GM12878 (cell line): ENCODE results near the gene LIMS1. TPM values are rescaled to one million over a fixed set of nuclear protein-coding genes. Genes with fewer than 3 reads are reported as not detected.
"Not testable (repeated sequence)": the region's sequence is repeated elsewhere in the genome, so short reads cannot be mapped to it uniquely, and the experiment has no call there.

Source experiments
- ATAC-seq: fragments of 200-7000 bp; cut with Tn5 transposase; 3 replicates; pipeline ENCODE4 v1.9.1; 2020; ENCODE audit warnings: mild to moderate bottlenecking, moderate library complexity
- BruUV-seq: library from RNA; stranded (reverse); fragments of 400-500 nt; replicated peaks from 2 replicates; lab custom pipeline; 2021; lab: Mats Ljungman, UMichigan
- CTCF ChIA-PET: fragments of 300-600 bp; sonication (Branson Sonifier 250); formaldehyde crosslinking; extraction: SDS; loops from one replicate; lab custom pipeline; 2021; ENCODE audit warnings: inconsistent platforms; lab: Yijun Ruan, JAX
- POLR2A ChIA-PET: fragments of 350-600 bp; formaldehyde crosslinking; extraction: SDS; loops from one replicate; lab custom pipeline; 2021; ENCODE audit warnings: inconsistent platforms; lab: Charles Lee
- RAD21 ChIA-PET: fragments of 300-600 bp; sonication (Branson Sonifier 250); formaldehyde crosslinking; loops from one replicate; lab custom pipeline; 2023; ENCODE audit warnings: antibody characterized with exemption; ENCODE audit not compliant: unreplicated experiment; lab: Charles Lee
- SMC1A ChIA-PET: fragments of 300-600 bp; sonication (Branson Sonifier 250); formaldehyde crosslinking; loops from one replicate; lab custom pipeline; 2023; ENCODE audit not compliant: unreplicated experiment, uncharacterized antibody; lab: Charles Lee
- DNase-seq: peaks from one replicate; pipeline ENCODE4 v3.0.0-alpha.2; 2011; ENCODE audit warnings: low read depth, low spot score
- FAIRE-seq: peaks from 3 replicates; lab custom pipeline; 2011; peaks lifted over from hg19 to GRCh38; lab: Jason Lieb, UNC
- H2AFZ ChIP-seq: 2 replicates; pipeline ENCODE4 v1.6.0; 2011; ENCODE audit warnings: low read depth, low read length, control low read depth; ENCODE audit not compliant: control insufficient read depth
- H3K27ac ChIP-seq: 2 replicates; pipeline ENCODE4 v1.5.1; 2011; ENCODE audit warnings: control low read depth; ENCODE audit not compliant: control insufficient read depth, insufficient read depth
- H3K27me3 ChIP-seq, 2 experiments: replicated peaks in 1 of 2; 2 replicates each; pipeline versions ENCODE4 v1.6.0 to v1.6.1; 2011; ENCODE audit warnings: low read length in 1 of 2; ENCODE audit not compliant: control insufficient read depth in 2 of 2, insufficient read depth in 2 of 2
- H3K36me3 ChIP-seq, 2 experiments: 2 replicates each; pipeline ENCODE4 v1.5.1; 2011; ENCODE audit warnings: low read length in 1 of 2; ENCODE audit not compliant: control insufficient read depth in 2 of 2, insufficient read depth in 2 of 2
- H3K4me1 ChIP-seq: 2 replicates; pipeline ENCODE4 v1.6.1; 2011; ENCODE audit warnings: mild to moderate bottlenecking, low read length, moderate library complexity, mixed read lengths; ENCODE audit not compliant: control insufficient read depth, insufficient read depth
- H3K4me2 ChIP-seq: 2 replicates; pipeline ENCODE4 v1.6.0; 2011; ENCODE audit warnings: control low read depth; ENCODE audit not compliant: control insufficient read depth, insufficient read depth
- H3K4me3 ChIP-seq: fragments of 200-600 bp; sonication (generic); 2 replicates; pipeline ENCODE4 v1.5.1; 2016
- H3K79me2 ChIP-seq: 2 replicates; pipeline ENCODE4 v1.6.0; 2011; ENCODE audit warnings: low read length; ENCODE audit not compliant: control insufficient read depth, insufficient read depth
- H3K9ac ChIP-seq: 2 replicates; pipeline ENCODE4 v1.8.0; 2011; ENCODE audit warnings: low read length, control low read depth, mixed read lengths; ENCODE audit not compliant: control insufficient read depth, insufficient read depth
- H3K9me3 ChIP-seq: replicated peaks from 3 replicates; pipeline ENCODE4 v1.5.1; 2011; ENCODE audit warnings: mild to moderate bottlenecking, low read length; ENCODE audit not compliant: control insufficient read depth, insufficient read depth
- H4K20me1 ChIP-seq: 2 replicates; pipeline ENCODE4 v1.6.0; 2011; ENCODE audit not compliant: control insufficient read depth, insufficient read depth
- ZNF687 ChIP-seq: fragments of 450-650 bp; IDR thresholded peaks from 2 replicates; pipeline ENCODE4 v1.6.1; 2017; ENCODE audit warnings: mild to moderate bottlenecking, moderate library complexity
- WGBS: methylation state at CpG from one replicate; pipeline ENCODE4 v1.1.6; 2016; ENCODE audit warnings: low lambda C conversion rate; ENCODE audit not compliant: insufficient replicate concordance, insufficient coverage; ENCODE audit errors: missing lambda C conversion rate; 5-methylcytosine and 5-hydroxymethylcytosine counted together
- in situ Hi-C: fragments of 300-500 bp; cut with MboI; formaldehyde crosslinking; loops from 9 replicates; pipeline ENCODE4 v1.14.3; 2018; ENCODE audit warnings: mixed read lengths
- intact Hi-C: fragments of 100-400 bp; cut with micrococcal nuclease; formaldehyde crosslinking; loops from one replicate; pipeline ENCODE4 v1.14.2; 2022; ENCODE audit not compliant: unreplicated experiment
- polyA plus RNA-seq, 11 experiments: library from polyadenylated mRNA; depleted of rRNA in 4 of 11; unstranded in 6 of 11; stranded (reverse) in 5 of 11; fragments of >200 nt; fragmentation: Nextera tagmentation in 4 of 11; fragmentation: Illumina TruSeq in 1 of 11; extraction: Ambion mirVana in 4 of 11; extraction: Trizol in 1 of 11; gene quantifications; 1 replicate in 1 of 11; 2 replicates in 10 of 11; pipeline versions ENCODE4 v1.2.1 to v1.2.3, GENCODE V29; 2011 to 2016; ENCODE audit warnings: inconsistent platforms in 2 of 11, missing spikeins in 2 of 11, low read depth in 1 of 11
- total RNA-seq, 4 experiments: library from RNA; depleted of rRNA in 3 of 4; stranded (reverse); fragments of >200 nt in 3 of 4; fragmentation: Illumina TruSeq in 1 of 4; extraction: Trizol in 1 of 4; gene quantifications; 2 replicates each; pipeline versions ENCODE4 v1.2.1 to v1.2.3, GENCODE V29; 2013 to 2021

Gene LIMS1
- total and polyA plus RNA-seq, 10 of the 15 experiments (the other 5 are each of a cell fraction or from before 2014, with no cell fraction given) = 15.7 to 98.1 (median 43.9) TPM

GRCh38 chr2:108653849-108654248 lies 119.6 kb downstream of the LIMS1 start:
- H3K27ac ChIP-seq, H4K20me1 ChIP-seq, H3K9ac ChIP-seq, CTCF ChIA-PET, H3K4me3 ChIP-seq, H3K36me3 ChIP-seq, FAIRE-seq, H3K79me2 ChIP-seq, BruUV-seq, RAD21 ChIA-PET, POLR2A ChIA-PET, H3K4me2 ChIP-seq, H3K27me3 ChIP-seq, intact Hi-C loops, DNase-seq, H2AFZ ChIP-seq, H3K4me1 ChIP-seq, in situ Hi-C loops, H3K9me3 ChIP-seq: not testable (repeated sequence)
- peak; percentile 55; the same call in 1 of the 2 replicates for TF ChIP-seq ZNF687
- peak; percentile 52; the same call in 2 of the 3 replicates for ATAC-seq
- WGBS = 30% methylated on average over 6 of the region's 6 CpGs
- SMC1A ChIA-PET = interaction anchor here (1.0 kb wide), 1 partner anchor 17 kb away, joined by 7 read pairs; no protein-coding TSS in a partner anchor

- H3K27me3 ChIP-seq, POLR2A ChIA-PET, H3K4me3 ChIP-seq, DNase-seq, in situ Hi-C loops, H3K9me3 ChIP-seq, CTCF ChIA-PET, H3K4me1 ChIP-seq, H3K36me3 ChIP-seq, H4K20me1 ChIP-seq, ATAC-seq, H3K9ac ChIP-seq, FAIRE-seq, H2AFZ ChIP-seq, RAD21 ChIA-PET, H3K4me2 ChIP-seq, BruUV-seq, H3K79me2 ChIP-seq, H3K27ac ChIP-seq, intact Hi-C loops: not testable (repeated sequence)
- SMC1A ChIA-PET = interaction anchor here (1.0 kb wide), 1 partner anchor 18 kb away, joined by 7 read pairs; no protein-coding TSS in a partner anchor
- 85% methylated on average over 4 of the region's 13 CpGs for WGBS
Observed at GRCh38 chr2:108654521-108655125, 120.4 kb downstream of the LIMS1 start.

GRCh38 chr2:108655270-108655669 lies 121.0 kb downstream of the LIMS1 start:
- H4K20me1 ChIP-seq, intact Hi-C loops, H3K4me1 ChIP-seq, FAIRE-seq, DNase-seq, H3K36me3 ChIP-seq, H3K4me3 ChIP-seq, POLR2A ChIA-PET, SMC1A ChIA-PET, in situ Hi-C loops, RAD21 ChIA-PET, H3K9me3 ChIP-seq, H3K9ac ChIP-seq, H3K79me2 ChIP-seq, H3K27ac ChIP-seq, H3K27me3 ChIP-seq, CTCF ChIA-PET, H3K4me2 ChIP-seq, BruUV-seq, H2AFZ ChIP-seq, ATAC-seq: not testable (repeated sequence)
- WGBS = 100% methylated on average over 3 of the region's 13 CpGs
